ENCODE results near the gene SLCO3A1. TPM values are rescaled to one million over a fixed set of nuclear protein-coding genes. Genes with fewer than 3 reads are reported as not detected.

SLCO3A1 gene
- total and polyA plus RNA-seq, 2 of the 8 experiments (the other 6 are each of a cell fraction or from before 2014, with no cell fraction given): 15.1 to 20.4 TPM

DNA sequence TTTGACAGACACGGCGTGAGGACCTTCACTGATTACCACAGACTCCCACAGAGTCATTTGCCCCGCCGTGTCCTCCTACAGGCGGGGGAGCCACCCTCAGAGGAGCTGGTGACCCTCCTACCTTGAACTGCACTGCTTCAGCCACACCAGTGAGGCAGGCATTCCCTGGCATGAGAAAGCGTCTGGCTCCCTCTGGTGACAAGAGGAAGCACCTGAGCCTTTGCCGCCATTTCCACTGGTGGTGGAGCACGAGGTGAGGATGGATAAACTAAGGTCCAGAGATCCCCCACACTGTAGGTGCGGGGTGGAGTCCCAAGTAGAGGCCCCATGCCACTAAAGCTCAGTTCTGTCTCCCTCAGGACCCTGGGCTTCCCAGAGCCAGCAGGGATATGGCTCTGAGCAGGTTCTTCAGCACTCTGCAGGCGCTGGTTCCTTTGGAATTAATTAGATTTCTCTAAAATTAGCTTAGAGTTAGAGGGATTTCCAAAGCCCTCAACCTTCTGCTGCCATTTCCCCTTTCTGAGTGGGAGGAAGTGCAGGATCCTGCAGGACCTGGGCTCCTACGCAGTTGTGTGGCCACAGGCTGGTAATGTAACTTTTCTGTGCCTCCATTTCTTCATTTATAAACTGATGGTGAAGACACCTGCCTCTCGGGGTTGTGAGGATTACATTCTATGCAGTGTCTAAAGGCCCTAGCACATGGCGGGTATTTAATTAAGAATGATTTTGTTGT lies 224.0 kb downstream of the SLCO3A1 start:
- Histone ChIP-seq H4K20me1 (replicated peaks in 1 of 2; ENCODE audit: control insufficient read depth in 1 of 2, insufficient read depth in 2 of 2, low read length in 2 of 2) (no peaks in the 10 kb centered on the region), H4K8ac (ENCODE audit: extremely low read depth, insufficient read depth, low read length) (0 out of 2 replicates have a peak overlapping the region, but pooled peaks have one; percentile 7), H2BK120ac (replicated peaks; ENCODE audit: low read depth, low read length) (no peak overlapping the region), H2AFZ (ENCODE audit: low read length) (no peak overlapping the region), H3K4ac (replicated peaks; ENCODE audit: insufficient read length, low read depth, low read length) (no peak overlapping the region), H3K9me3 (ENCODE audit: insufficient read depth in 2 of 2, low read depth in 1 of 2, low read length in 1 of 2) (no peaks in the 10 kb centered on the region), H4K5ac (ENCODE audit: insufficient read length, low read depth, low read length) (no peak overlapping the region), H4K91ac (replicated peaks; ENCODE audit: insufficient read length, low read length) (no peak overlapping the region), H3K79me1 (ENCODE audit: low read depth, low read length) (no peaks in the 10 kb centered on the region), H3K18ac (ENCODE audit: extremely low read depth, low read length) (no peak overlapping the region), H2BK15ac (ENCODE audit: low read length) (no peak overlapping the region), H3K79me2 (ENCODE audit: control insufficient read depth in 1 of 2, insufficient read depth in 2 of 2, low read length in 2 of 2) (no peaks in the 10 kb centered on the region), H3K14ac (ENCODE audit: insufficient read length) (no peak overlapping the region), H3K9ac (replicated peaks in 1 of 4; ENCODE audit: extremely low read depth in 1 of 4, low read depth in 3 of 4, low read length in 3 of 4) (no peak overlapping the region), H3K56ac (replicated peaks; ENCODE audit: insufficient read length, low read depth, low read length) (no peak overlapping the region), H3K23me2 (ENCODE audit: low read depth, low read length) (no peaks in the 10 kb centered on the region), H3K36me3 (ENCODE audit: control insufficient read depth in 2 of 4, insufficient read depth in 4 of 4, low read length in 3 of 4) (no peaks in the 10 kb centered on the region), H3K27ac (ENCODE audit: low read depth, low read length) (no peak overlapping the region), H2BK5ac (ENCODE audit: low read depth, low read length) (no peak overlapping the region), H2BK12ac (ENCODE audit: low read depth, low read length) (no peak overlapping the region), H3K4me1 (replicated peaks in 1 of 4; ENCODE audit: control insufficient read depth in 3 of 4, insufficient read depth in 4 of 4, low read length in 3 of 4) (peaks cover 0 to 2% (median 0%) of the 10 kb centered on the region in 4 experiments; a peak in 2 of 7 replicates), H3K27me3 (replicated peaks in 1 of 4; ENCODE audit: control insufficient read depth in 3 of 4, extremely low read depth in 1 of 4, insufficient read depth in 3 of 4, low read length in 3 of 4) (no peaks in the 10 kb centered on the region), H3K4me2 (ENCODE audit: insufficient read depth in 1 of 2, low read depth in 2 of 2, low read length in 2 of 2) (no peak overlapping the region), H3K4me3 (ENCODE audit: extremely low read depth in 1 of 4, insufficient read depth in 2 of 4, low read depth in 3 of 4, low read length in 4 of 4) (no peak overlapping the region), H2AK5ac (ENCODE audit: low read depth, low read length) (no peak overlapping the region), H2BK20ac (ENCODE audit: low read length) (no peak overlapping the region), H3K23ac (ENCODE audit: insufficient read length) (no peak overlapping the region)
- WGBS, 2 experiments (ENCODE audit: extremely low coverage in 1 of 2, insufficient coverage in 1 of 2, insufficient read length in 1 of 2, insufficient replicate concordance in 2 of 2, low coverage in 1 of 2, low lambda C conversion rate in 2 of 2, missing lambda C conversion rate in 1 of 2): 63% methylated on average over 13 of the region's 13 CpGs; no CpG with 5 or more reads in 1 of the 2 experiments
- peak; percentile 32 for FAIRE-seq
- POLR2A ChIA-PET (ENCODE audit: partially characterized antibody): no interaction called here
- peak; percentile 38 to 80 for DNase-seq (ENCODE audit: low read depth in 1 of 2, low spot score in 2 of 2)
- CTCF ChIA-PET (ENCODE audit: partially characterized antibody): interaction anchor here (0.6 to 9.3 kb wide), 67 partner anchors 9 to 830 kb away, joined by 3 to 118 read pairs (median 4); partner anchors contain the start of gene SLCO3A1
- peak; percentile 97 to 99 for TF ChIP-seq RAD21 (IDR thresholded peaks at IDR 0.05 in 1 of 2, conservative IDR thresholded peaks at IDR 0.05 in 1 of 2; ENCODE audit: low read depth in 2 of 2, low read length in 2 of 2)
- no peak for TF ChIP-seq KDM4A (IDR thresholded peaks at IDR 0.05; ENCODE audit: low read depth, low read length, severe bottlenecking)
- TF ChIP-seq JUND (IDR thresholded peaks at IDR 0.05; ENCODE audit: low read length): peak; percentile 12; the same call in 1 of the 2 replicates
- TF ChIP-seq YY1 (IDR thresholded peaks at IDR 0.05; ENCODE audit: low read depth, low read length): peak; percentile 88
- no peak for TF ChIP-seq EZH2 (IDR thresholded peaks at IDR 0.05; ENCODE audit: low read depth, low read length, severe bottlenecking)
- TF ChIP-seq, protein P1, sequence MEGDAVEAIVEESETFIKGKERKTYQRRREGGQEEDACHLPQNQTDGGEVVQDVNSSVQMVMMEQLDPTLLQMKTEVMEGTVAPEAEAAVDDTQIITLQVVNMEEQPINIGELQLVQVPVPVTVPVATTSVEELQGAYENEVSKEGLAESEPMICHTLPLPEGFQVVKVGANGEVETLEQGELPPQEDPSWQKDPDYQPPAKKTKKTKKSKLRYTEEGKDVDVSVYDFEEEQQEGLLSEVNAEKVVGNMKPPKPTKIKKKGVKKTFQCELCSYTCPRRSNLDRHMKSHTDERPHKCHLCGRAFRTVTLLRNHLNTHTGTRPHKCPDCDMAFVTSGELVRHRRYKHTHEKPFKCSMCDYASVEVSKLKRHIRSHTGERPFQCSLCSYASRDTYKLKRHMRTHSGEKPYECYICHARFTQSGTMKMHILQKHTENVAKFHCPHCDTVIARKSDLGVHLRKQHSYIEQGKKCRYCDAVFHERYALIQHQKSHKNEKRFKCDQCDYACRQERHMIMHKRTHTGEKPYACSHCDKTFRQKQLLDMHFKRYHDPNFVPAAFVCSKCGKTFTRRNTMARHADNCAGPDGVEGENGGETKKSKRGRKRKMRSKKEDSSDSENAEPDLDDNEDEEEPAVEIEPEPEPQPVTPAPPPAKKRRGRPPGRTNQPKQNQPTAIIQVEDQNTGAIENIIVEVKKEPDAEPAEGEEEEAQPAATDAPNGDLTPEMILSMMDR (IDR thresholded peaks at IDR 0.05; ENCODE audit: control extremely low read depth in 1 of 3, insufficient read depth in 1 of 3, low read depth in 1 of 3, low read length in 3 of 3): peak; percentile 93 to 97 (median 96)
- TF ChIP-seq PHF8 (conservative IDR thresholded peaks at IDR 0.05; ENCODE audit: low read depth, low read length): no peak
- peak; percentile 70; the same call in 1 of the 2 replicates for TF ChIP-seq TEAD4 (IDR thresholded peaks at IDR 0.05; ENCODE audit: low read depth, low read length)
- TF ChIP-seq, protein P2, sequence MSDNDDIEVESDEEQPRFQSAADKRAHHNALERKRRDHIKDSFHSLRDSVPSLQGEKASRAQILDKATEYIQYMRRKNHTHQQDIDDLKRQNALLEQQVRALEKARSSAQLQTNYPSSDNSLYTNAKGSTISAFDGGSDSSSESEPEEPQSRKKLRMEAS (IDR thresholded peaks at IDR 0.05): peak; percentile 95
